Right atrium auricular region (tissue), 2 donors: ENCODE measurements around the gene CNST. TPM values are rescaled to one million over a fixed set of nuclear protein-coding genes. Genes with fewer than 3 reads are reported as not detected.

ENCODE experiments used
- DNase-seq: peaks from one replicate; pipeline ENCODE4 v3.0.0-alpha.2; 2019; ENCODE audit warnings: low spot score
- H3K27ac ChIP-seq, 2 donors: fragments of 200-600 bp; sonication (generic); 1 replicate in 1 of 2; 2 replicates in 1 of 2; pipeline ENCODE4 v1.5.1; 2016 to 2019
- H3K27me3 ChIP-seq, 2 donors: fragments of 200-600 bp; sonication (generic); one replicate each; pipeline versions ENCODE4 v1.5.1 to v1.6.0; 2017 to 2019
- H3K36me3 ChIP-seq: fragments of 200-600 bp; sonication (generic); one replicate; pipeline ENCODE4 v1.5.1; 2016
- H3K4me1 ChIP-seq, 2 donors: fragments of 200-600 bp; sonication (generic); one replicate each; pipeline versions ENCODE4 v1.5.1 to v1.6.0; 2017 to 2019
- H3K4me3 ChIP-seq, 2 donors: fragments of 200-600 bp; sonication (generic); 1 replicate in 1 of 2; 2 replicates in 1 of 2; pipeline ENCODE4 v1.5.1; 2017 to 2019; ENCODE audit warnings: mild to moderate bottlenecking in 1 of 2, moderate library complexity in 1 of 2
- H3K9me3 ChIP-seq, 2 donors: fragments of 200-600 bp; sonication (generic); one replicate each; pipeline ENCODE4 v1.5.1; 2019
- total RNA-seq, 2 donors: library from RNA; depleted of rRNA; stranded (reverse); fragments of >200 nt; gene quantifications; one replicate each; pipeline ENCODE4 v1.1.0, GENCODE V29; 2016
- TF ChIP-seq, protein P1 (sequence below), 2 donors: fragments of 200-600 bp; sonication (generic); IDR thresholded peaks; one replicate each; pipeline ENCODE4 v1.5.1; 2019; ENCODE audit warnings: antibody characterized with exemption in 2 of 2

CNST gene, protein sequence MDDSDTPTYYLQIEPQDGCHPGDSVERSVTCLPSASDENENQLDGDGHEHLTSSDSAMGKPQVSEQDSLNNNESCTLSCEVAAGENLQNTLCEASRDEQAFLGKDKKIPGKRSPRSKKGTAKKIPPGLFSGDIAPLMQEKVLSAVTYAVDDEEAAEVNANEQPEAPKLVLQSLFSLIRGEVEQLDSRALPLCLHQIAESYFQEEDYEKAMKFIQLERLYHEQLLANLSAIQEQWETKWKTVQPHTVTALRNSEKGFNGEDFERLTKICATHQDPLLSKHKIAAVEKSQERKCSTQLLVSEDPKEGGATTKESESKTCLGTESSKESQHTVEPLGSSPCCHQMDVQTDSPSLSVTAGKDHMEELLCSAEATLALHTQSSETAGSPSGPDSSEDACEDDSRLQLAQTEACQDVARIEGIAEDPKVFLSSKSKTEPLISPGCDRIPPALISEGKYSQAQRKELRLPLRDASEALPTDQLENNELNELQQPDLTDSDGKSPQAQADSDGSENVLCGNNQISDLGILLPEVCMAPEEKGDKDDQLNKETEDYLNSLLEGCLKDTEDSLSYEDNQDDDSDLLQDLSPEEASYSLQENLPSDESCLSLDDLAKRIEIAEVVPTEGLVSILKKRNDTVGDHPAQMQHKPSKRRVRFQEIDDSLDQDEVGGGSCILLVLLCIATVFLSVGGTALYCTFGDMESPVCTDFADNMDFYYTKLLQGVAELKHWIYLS
- total RNA-seq = 10 to 100 TPM; 15.6 to 19.0 TPM

DNA sequence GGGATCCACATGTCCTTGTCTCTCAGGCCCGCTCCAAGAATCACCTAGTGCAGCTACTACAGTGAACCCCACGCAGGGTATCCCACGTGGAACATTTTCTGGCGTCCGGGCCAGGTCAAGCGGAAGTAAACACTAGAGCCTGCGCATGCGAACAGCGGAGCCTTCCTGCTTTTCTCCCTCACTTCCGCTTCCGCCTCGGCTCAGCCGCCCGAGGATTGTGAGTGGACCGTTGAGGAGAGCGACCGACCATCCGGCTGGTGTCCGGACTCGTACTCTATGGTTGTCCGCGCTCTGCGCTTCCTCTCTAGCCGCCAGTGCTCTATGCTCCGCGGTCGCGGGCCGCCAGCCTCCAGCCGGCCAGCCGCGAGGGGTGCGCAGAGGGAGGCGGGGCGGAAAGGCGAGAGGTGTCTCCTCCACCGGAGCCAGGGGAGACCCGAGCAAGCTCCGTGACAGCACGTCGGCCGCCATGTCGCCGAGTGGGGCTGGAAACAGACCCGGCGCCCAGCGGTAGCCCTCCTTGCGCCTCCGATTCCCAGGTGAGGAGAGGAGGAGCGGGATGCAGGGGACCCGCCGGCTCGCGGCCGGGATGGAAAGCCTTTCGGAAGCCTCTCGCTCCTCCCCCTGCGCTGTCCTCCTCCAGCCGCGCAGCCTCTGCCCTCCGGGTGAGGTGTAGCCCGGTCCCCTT is at the start of gene CNST, which contains the start of gene TFB2M:
Gene CNST (plus strand): TSS at position 329 of the 685 bp plus-strand sequence. CDS start 25,107 bp downstream, outside the sequence.
Gene TFB2M (minus strand): TSS at position 134 of the 685 bp plus-strand sequence. CDS start 123 bp downstream, at position 11.
- Histone ChIP-seq H3K4me3 (peak within 1 kb of the TSS; percentile 85 to 93), H3K36me3 (no peaks in the 10 kb centered on the region)
- TF ChIP-seq, protein P1, sequence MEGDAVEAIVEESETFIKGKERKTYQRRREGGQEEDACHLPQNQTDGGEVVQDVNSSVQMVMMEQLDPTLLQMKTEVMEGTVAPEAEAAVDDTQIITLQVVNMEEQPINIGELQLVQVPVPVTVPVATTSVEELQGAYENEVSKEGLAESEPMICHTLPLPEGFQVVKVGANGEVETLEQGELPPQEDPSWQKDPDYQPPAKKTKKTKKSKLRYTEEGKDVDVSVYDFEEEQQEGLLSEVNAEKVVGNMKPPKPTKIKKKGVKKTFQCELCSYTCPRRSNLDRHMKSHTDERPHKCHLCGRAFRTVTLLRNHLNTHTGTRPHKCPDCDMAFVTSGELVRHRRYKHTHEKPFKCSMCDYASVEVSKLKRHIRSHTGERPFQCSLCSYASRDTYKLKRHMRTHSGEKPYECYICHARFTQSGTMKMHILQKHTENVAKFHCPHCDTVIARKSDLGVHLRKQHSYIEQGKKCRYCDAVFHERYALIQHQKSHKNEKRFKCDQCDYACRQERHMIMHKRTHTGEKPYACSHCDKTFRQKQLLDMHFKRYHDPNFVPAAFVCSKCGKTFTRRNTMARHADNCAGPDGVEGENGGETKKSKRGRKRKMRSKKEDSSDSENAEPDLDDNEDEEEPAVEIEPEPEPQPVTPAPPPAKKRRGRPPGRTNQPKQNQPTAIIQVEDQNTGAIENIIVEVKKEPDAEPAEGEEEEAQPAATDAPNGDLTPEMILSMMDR (IDR thresholded peaks at IDR 0.05) = no peak

DNA sequence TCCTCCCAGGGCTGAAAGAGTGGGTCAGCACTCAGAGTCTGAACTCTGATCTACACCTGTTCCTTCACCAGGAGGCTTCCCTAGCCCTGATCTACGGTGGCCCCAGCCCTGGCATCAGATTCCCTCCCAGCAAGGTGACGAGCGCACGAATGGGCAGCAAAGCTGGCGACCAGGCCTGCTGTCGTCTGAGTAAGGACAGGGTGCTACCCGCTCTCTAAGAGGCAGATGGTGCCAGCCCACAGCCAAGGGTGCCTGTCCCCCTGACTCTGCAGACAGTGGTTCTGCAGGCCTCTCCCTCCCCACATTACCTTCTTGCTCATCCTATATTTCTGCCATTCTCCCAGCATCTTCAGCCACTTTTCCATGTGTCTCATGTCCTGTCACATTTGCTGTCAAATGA is 48.9 kb upstream of the CNST start:
- no peaks in the 10 kb centered on the region for H3K36me3 ChIP-seq
- no peak overlapping the region for H3K4me3 ChIP-seq
- H3K27me3 ChIP-seq = no peaks in the 10 kb centered on the region
- TF ChIP-seq, protein P1 (IDR thresholded peaks at IDR 0.05) = no peak
- no peak overlapping the region for H3K27ac ChIP-seq
- no peak for DNase-seq
- H3K4me1 ChIP-seq = no peaks in the 10 kb centered on the region
- H3K9me3 ChIP-seq = peaks cover 0 to 29% of the 10 kb centered on the region in 2 donors

More for the DNA sequence above, at the start of gene CNST, which contains the start of gene TFB2M:
- peaks cover 0 to 61% of the 10 kb centered on the region in 2 donors for H3K4me1 ChIP-seq
- H3K27ac ChIP-seq = peak within 1 kb of the TSS; percentile 94 to 98
- H3K9me3 ChIP-seq = no peaks in the 10 kb centered on the region
- peak; percentile 98 for DNase-seq
- no peaks in the 10 kb centered on the region for H3K27me3 ChIP-seq

DNA sequence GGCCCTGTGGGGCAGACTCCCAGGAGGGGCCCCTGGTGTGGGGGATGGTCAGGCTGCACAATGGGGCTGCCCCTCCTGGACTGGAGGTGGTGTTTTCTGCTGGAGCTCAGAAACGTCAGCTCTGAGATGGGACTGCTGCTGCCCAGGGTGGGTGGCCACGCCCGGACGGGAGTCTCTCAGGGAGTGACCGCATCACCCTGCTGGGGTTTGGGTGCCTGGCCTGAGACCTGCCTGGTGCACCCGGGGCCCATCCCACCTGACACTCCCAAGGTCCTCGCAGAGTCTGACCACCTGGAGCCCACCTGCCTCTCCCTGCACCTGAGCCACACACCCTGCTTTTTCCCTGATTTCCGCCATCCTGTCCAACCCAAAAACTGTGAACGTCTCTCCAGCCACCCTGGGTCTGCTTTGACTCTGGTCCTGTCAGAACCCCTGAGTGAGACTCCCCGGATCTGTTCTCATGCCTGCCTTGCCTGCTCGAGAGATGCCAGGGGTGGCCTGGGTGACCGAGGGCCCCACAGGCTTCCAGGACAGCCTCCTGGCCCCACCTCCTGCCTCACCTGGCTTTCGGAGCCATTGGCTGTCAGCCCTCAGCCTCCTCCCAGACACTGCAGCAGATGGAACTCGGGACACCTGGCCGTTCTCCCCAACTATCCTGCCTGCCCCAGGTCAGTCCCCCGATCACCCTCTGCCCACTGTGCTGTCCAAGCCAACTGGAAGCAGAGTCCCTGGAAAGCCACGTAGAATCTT is 47.6 kb upstream of the CNST start:
- TF ChIP-seq, protein P1 (IDR thresholded peaks at IDR 0.05) = no peak
- H3K4me1 ChIP-seq = no peaks in the 10 kb centered on the region
- no peak overlapping the region for H3K27ac ChIP-seq
- no peaks in the 10 kb centered on the region for H3K36me3 ChIP-seq
- DNase-seq = no peak
- no peaks in the 10 kb centered on the region for H3K27me3 ChIP-seq
- peaks cover 0 to 29% of the 10 kb centered on the region in 2 donors for H3K9me3 ChIP-seq
- H3K4me3 ChIP-seq = no peak overlapping the region

GRCh38 chr1:246519514-246519913 is 46.7 kb upstream of the CNST start:
- Histone ChIP-seq H3K9me3 (peaks cover 0 to 24% of the 10 kb centered on the region in 2 donors), H3K4me1 (no peaks in the 10 kb centered on the region), H3K27me3 (no peaks in the 10 kb centered on the region), H3K4me3 (no peak overlapping the region), H3K27ac (no peak overlapping the region), H3K36me3 (no peaks in the 10 kb centered on the region)
- DNase-seq = no peak
- TF ChIP-seq, protein P1 (IDR thresholded peaks at IDR 0.05) = no peak

- TF ChIP-seq, protein P1 (IDR thresholded peaks at IDR 0.05) = no peak
- no peaks in the 10 kb centered on the region for H3K36me3 ChIP-seq
- H3K9me3 ChIP-seq = peaks cover 0 to 14% of the 10 kb centered on the region in 2 donors
- H3K4me1 ChIP-seq = no peaks in the 10 kb centered on the region
- H3K27me3 ChIP-seq = no peaks in the 10 kb centered on the region
- H3K27ac ChIP-seq = no peak overlapping the region
- peak; percentile 18 for DNase-seq
- H3K4me3 ChIP-seq = no peak overlapping the region
Measured at GRCh38 chr1:246526380-246526779, 39.9 kb upstream of the CNST start.
